Measurements from ENCODE around the gene ZBTB46.
A peak's percentile ranks its signal among the peaks of the same experiment; 100 is the strongest.
"Not testable (repeated sequence)": the region's sequence is repeated elsewhere in the genome, so short reads cannot be mapped to it uniquely, and the experiment has no call there.

ZBTB46 gene

GRCh38 chr20:63858393-63859165, 27.5 kb upstream of the ZBTB46 start:
- no peak for DNase-seq

- no peak for DNase-seq
Measured at GRCh38 chr20:63857764-63858392, 26.8 kb upstream of the ZBTB46 start.

- no peak for DNase-seq
Measured at GRCh38 chr20:63856098-63856511, 25.0 kb upstream of the ZBTB46 start.

GRCh38 chr20:63855363-63856097, 24.5 kb upstream of the ZBTB46 start:
- DNase-seq = no peak

GRCh38 chr20:63854766-63855362, 23.8 kb upstream of the ZBTB46 start:
- DNase-seq = peak; percentile 74

- peak; percentile 72 for DNase-seq
Measured at GRCh38 chr20:63854069-63854765, 23.2 kb upstream of the ZBTB46 start.

GRCh38 chr20:63853733-63854068, 22.6 kb upstream of the ZBTB46 start:
- DNase-seq = not testable (repeated sequence)

- DNase-seq = not testable (repeated sequence)
Measured at GRCh38 chr20:63851548-63851943, 20.5 kb upstream of the ZBTB46 start.

GRCh38 chr20:63850689-63851547, 19.9 kb upstream of the ZBTB46 start:
- no peak for DNase-seq

GRCh38 chr20:63848003-63848911, 17.2 kb upstream of the ZBTB46 start:
- DNase-seq = no peak

GRCh38 chr20:63847237-63848002, 16.4 kb upstream of the ZBTB46 start:
- no peak for DNase-seq

- no peak for DNase-seq
Measured at GRCh38 chr20:63846888-63847236, 15.8 kb upstream of the ZBTB46 start.

GRCh38 chr20:63846128-63846771, 15.2 kb upstream of the ZBTB46 start:
- DNase-seq = peak; percentile 85

- DNase-seq = no peak
Measured at GRCh38 chr20:63844511-63844991, 13.5 kb upstream of the ZBTB46 start.

GRCh38 chr20:63843778-63844177, 12.7 kb upstream of the ZBTB46 start:
- DNase-seq = no peak

- DNase-seq = no peak
Measured at GRCh38 chr20:63843222-63843621, 12.2 kb upstream of the ZBTB46 start.

- DNase-seq = no peak
Measured at GRCh38 chr20:63842258-63842657, 11.2 kb upstream of the ZBTB46 start.

- no peak for DNase-seq
Measured at GRCh38 chr20:63840405-63840828, 9.4 kb upstream of the ZBTB46 start.

GRCh38 chr20:63839620-63840019, 8.6 kb upstream of the ZBTB46 start:
- DNase-seq = no peak

Data from right forelimb (tissue), 1 donor.